ENCODE data around the gene SLC16A10.

Gene SLC16A10

GRCh38 chr6:111195656-111196055 lies 108.4 kb downstream of the SLC16A10 start:
- H3K27me3 ChIP-seq (ENCODE audit: insufficient read depth, low read depth), result no peaks in the 10 kb centered on the region
- no peak overlapping the region for H3K4me2 ChIP-seq
- no peak overlapping the region for H2AFZ ChIP-seq (ENCODE audit: low read depth)
- H3K4me3 ChIP-seq (IDR thresholded peaks at IDR 0.05; ENCODE audit: insufficient read depth, low read depth, low read length), result no peak overlapping the region
- H3K79me2 ChIP-seq (ENCODE audit: insufficient read depth, low read depth), result no peaks in the 10 kb centered on the region
- TF ChIP-seq CTCF (conservative IDR thresholded peaks at IDR 0.05; ENCODE audit: low read depth, low read length), result no peak
- no peaks in the 10 kb centered on the region for H4K20me1 ChIP-seq (ENCODE audit: insufficient read depth)
- H3K27ac ChIP-seq, result no peak overlapping the region
- H3K36me3 ChIP-seq (ENCODE audit: insufficient read depth), result no peaks in the 10 kb centered on the region
- H3K4me1 ChIP-seq (ENCODE audit: low read depth, poor library complexity, severe bottlenecking), result peaks cover under 1% of the 10 kb centered on the region
- H3K9ac ChIP-seq, result no peak overlapping the region

GRCh38 chr6:111198841-111199240 lies 111.5 kb downstream of the SLC16A10 start:
- Histone ChIP-seq H3K4me3 (IDR thresholded peaks at IDR 0.05; ENCODE audit: insufficient read depth, low read depth, low read length) (no peak overlapping the region), H3K27ac (no peak overlapping the region)

DNA sequence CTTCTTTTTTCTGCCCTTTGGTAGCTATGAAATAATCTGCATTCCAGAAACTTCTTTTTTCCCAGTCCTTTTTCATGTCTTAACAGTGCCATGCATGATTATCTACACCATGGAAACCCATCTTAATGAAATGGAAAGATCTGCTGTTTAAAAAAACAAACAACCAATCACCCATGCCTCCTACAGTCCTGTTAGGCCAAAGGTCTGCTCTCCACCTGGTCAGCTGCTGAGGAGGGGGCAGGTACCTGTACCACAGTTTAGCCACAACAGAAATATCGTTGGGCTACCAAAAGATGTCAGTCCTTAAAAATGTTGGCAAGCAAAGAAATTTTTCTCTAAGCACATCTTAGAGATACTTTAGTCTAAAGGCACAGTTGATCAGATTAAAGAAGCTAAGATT lies 112.6 kb downstream of the SLC16A10 start:
- Histone ChIP-seq H3K4me1 (ENCODE audit: low read depth, poor library complexity, severe bottlenecking) (peaks cover 19% of the 10 kb centered on the region), H2AFZ (ENCODE audit: low read depth) (no peak overlapping the region), H3K27me3 (ENCODE audit: insufficient read depth, low read depth) (no peaks in the 10 kb centered on the region), H4K20me1 (ENCODE audit: insufficient read depth) (no peaks in the 10 kb centered on the region), H3K27ac (no peak overlapping the region), H3K4me2 (no peak overlapping the region), H3K36me3 (ENCODE audit: insufficient read depth) (no peaks in the 10 kb centered on the region), H3K9ac (no peak overlapping the region), H3K4me3 (IDR thresholded peaks at IDR 0.05; ENCODE audit: insufficient read depth, low read depth, low read length) (no peak overlapping the region), H3K79me2 (ENCODE audit: insufficient read depth, low read depth) (no peaks in the 10 kb centered on the region)
- no peak for TF ChIP-seq CTCF (conservative IDR thresholded peaks at IDR 0.05; ENCODE audit: low read depth, low read length)

More at GRCh38 chr6:111198841-111199240, 111.5 kb downstream of the SLC16A10 start:
- Histone ChIP-seq H3K4me2 (no peak overlapping the region), H3K79me2 (ENCODE audit: insufficient read depth, low read depth) (no peaks in the 10 kb centered on the region), H4K20me1 (ENCODE audit: insufficient read depth) (no peaks in the 10 kb centered on the region), H3K27me3 (ENCODE audit: insufficient read depth, low read depth) (no peaks in the 10 kb centered on the region), H3K36me3 (ENCODE audit: insufficient read depth) (no peaks in the 10 kb centered on the region), H3K9ac (no peak overlapping the region), H3K4me1 (ENCODE audit: low read depth, poor library complexity, severe bottlenecking) (peaks cover 15% of the 10 kb centered on the region), H2AFZ (ENCODE audit: low read depth) (no peak overlapping the region)
- no peak for TF ChIP-seq CTCF (conservative IDR thresholded peaks at IDR 0.05; ENCODE audit: low read depth, low read length)

DNA sequence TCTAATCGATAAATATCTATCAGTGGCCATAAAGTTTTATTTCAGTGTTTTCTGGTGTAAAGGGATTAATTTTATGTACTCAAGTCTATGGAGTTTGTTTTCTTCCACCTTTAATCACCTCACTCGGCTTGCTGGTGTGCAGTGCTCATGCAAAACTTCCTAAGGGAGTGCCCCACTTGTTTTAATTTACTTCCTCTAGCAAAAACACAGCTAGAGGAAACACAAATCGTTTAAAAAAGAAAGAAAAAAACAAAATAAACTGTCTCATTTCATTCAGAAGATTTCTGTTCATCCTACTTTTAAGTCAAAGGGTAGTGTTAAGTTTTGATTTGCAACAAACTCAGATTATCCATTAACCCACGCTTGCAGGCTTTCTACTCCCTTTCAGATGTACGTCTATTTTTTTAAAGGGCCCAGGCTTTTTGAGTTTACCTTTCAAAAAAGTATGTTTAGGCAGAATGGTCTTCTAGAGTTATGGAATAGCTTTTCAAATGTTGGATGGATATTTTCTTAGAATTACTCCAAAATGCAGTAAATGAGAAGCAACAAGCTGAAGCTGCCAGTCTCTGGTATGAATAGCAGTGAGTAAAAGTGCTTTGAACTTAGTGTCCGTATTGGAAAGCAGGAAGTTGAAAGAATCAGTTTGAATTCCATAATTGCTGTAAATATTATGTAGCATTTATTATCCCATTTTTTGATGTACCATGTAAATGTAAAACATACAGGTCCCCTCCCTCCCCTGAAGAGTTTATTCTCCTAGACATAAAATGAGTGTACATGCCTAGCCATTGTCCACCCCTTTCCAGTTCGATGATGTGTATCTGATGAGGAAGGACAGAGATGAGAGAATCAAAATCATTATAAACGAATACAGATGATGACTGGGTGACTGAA lies 113.3 kb downstream of the SLC16A10 start:
- Histone ChIP-seq H2AFZ (ENCODE audit: low read depth) (no peak overlapping the region), H4K20me1 (ENCODE audit: insufficient read depth) (no peaks in the 10 kb centered on the region), H3K27me3 (ENCODE audit: insufficient read depth, low read depth) (no peaks in the 10 kb centered on the region), H3K27ac (no peak overlapping the region), H3K36me3 (ENCODE audit: insufficient read depth) (no peaks in the 10 kb centered on the region), H3K4me2 (no peak overlapping the region), H3K79me2 (ENCODE audit: insufficient read depth, low read depth) (no peaks in the 10 kb centered on the region), H3K4me1 (ENCODE audit: low read depth, poor library complexity, severe bottlenecking) (peaks cover 25% of the 10 kb centered on the region), H3K4me3 (IDR thresholded peaks at IDR 0.05; ENCODE audit: insufficient read depth, low read depth, low read length) (no peak overlapping the region), H3K9ac (no peak overlapping the region)
- no peak for TF ChIP-seq CTCF (conservative IDR thresholded peaks at IDR 0.05; ENCODE audit: low read depth, low read length)
